ENCODE results near the gene PKNOX2.
"Not testable (repeated sequence)": the region's sequence is repeated elsewhere in the genome, so short reads cannot be mapped to it uniquely, and the experiment has no call there.

The PKNOX2 gene

GRCh38 chr11:125210066-125210465, 45.5 kb downstream of the PKNOX2 start:
- DNase-seq, result no peak

GRCh38 chr11:125211191-125211947, 46.8 kb downstream of the PKNOX2 start:
- DNase-seq, result no peak

GRCh38 chr11:125211948-125212340, 47.4 kb downstream of the PKNOX2 start:
- no peak for DNase-seq

GRCh38 chr11:125214601-125215565, 50.3 kb downstream of the PKNOX2 start:
- no peak for DNase-seq

- no peak for DNase-seq
Measured at GRCh38 chr11:125215976-125216375, 51.4 kb downstream of the PKNOX2 start.

GRCh38 chr11:125218336-125218735, 53.8 kb downstream of the PKNOX2 start:
- DNase-seq, result no peak

GRCh38 chr11:125221461-125221860, 56.9 kb downstream of the PKNOX2 start:
- no peak for DNase-seq

GRCh38 chr11:125222494-125222893, 57.9 kb downstream of the PKNOX2 start:
- no peak for DNase-seq

GRCh38 chr11:125223161-125223560, 58.6 kb downstream of the PKNOX2 start:
- not testable (repeated sequence) for DNase-seq

GRCh38 chr11:125223901-125224361, 59.4 kb downstream of the PKNOX2 start:
- no peak for DNase-seq

GRCh38 chr11:125224391-125225021, 60.0 kb downstream of the PKNOX2 start:
- no peak for DNase-seq

GRCh38 chr11:125225401-125225800, 60.9 kb downstream of the PKNOX2 start:
- DNase-seq, result no peak

GRCh38 chr11:125226031-125226430, 61.5 kb downstream of the PKNOX2 start:
- no peak for DNase-seq

GRCh38 chr11:125226706-125227105, 62.2 kb downstream of the PKNOX2 start:
- DNase-seq, result no peak

- no peak for DNase-seq
Measured at GRCh38 chr11:125227151-125227550, 62.6 kb downstream of the PKNOX2 start.

- DNase-seq, result no peak
Measured at GRCh38 chr11:125228445-125228844, 63.9 kb downstream of the PKNOX2 start.

GRCh38 chr11:125228993-125229392, 64.4 kb downstream of the PKNOX2 start:
- no peak for DNase-seq

GRCh38 chr11:125229916-125230315, 65.4 kb downstream of the PKNOX2 start:
- no peak for DNase-seq

- DNase-seq, result no peak
Measured at GRCh38 chr11:125233116-125233515, 68.6 kb downstream of the PKNOX2 start.

- DNase-seq, result no peak
Measured at GRCh38 chr11:125233736-125234275, 69.3 kb downstream of the PKNOX2 start.

GRCh38 chr11:125235071-125235471, 70.5 kb downstream of the PKNOX2 start:
- no peak for DNase-seq

- no peak for DNase-seq
Measured at GRCh38 chr11:125236072-125236825, 71.7 kb downstream of the PKNOX2 start.

All from DMS153 (cell line).